ENCODE results near the gene PITPNC1. TPM values are rescaled to one million over a fixed set of nuclear protein-coding genes. Genes with fewer than 3 reads are reported as not detected.

The PITPNC1 gene
- total and polyA plus RNA-seq, 11 donors = 7.0 to 20.8 (median 11.3) TPM

- no peaks in the 10 kb centered on the region for H3K9me3 ChIP-seq
- no peak for TF ChIP-seq POLR2A (IDR thresholded peaks at IDR 0.05)
- no peak for TF ChIP-seq CTCF (IDR thresholded peaks at IDR 0.05)
- no peak overlapping the region for H3K4me3 ChIP-seq
- ATAC-seq (no peak), DNase-seq (no peak)
- WGBS, 4 donors = 96 to 98% (median 97%) methylated on average over 3 of the region's 3 CpGs
- no peaks in the 10 kb centered on the region for H3K27me3 ChIP-seq
- peaks cover 2 to 100% (median 97%) of the 10 kb centered on the region in 9 donors for H3K36me3 ChIP-seq
- peaks cover 0 to 8% (median 0%) of the 10 kb centered on the region in 12 donors for H3K4me1 ChIP-seq
- intact Hi-C loops (cut with DNase I) = no loop called here
- H3K27ac ChIP-seq = no peak overlapping the region
Observed at GRCh38 chr17:67347826-67348225, 29.3 kb upstream of the PITPNC1 start.

GRCh38 chr17:67349420-67349819 lies 27.7 kb upstream of the PITPNC1 start:
- intact Hi-C loops (cut with DNase I) = no loop called here
- Histone ChIP-seq H3K9me3 (no peaks in the 10 kb centered on the region), H3K4me1 (peaks cover 0 to 24% (median 0%) of the 10 kb centered on the region in 12 donors), H3K4me3 (no peak overlapping the region), H3K36me3 (peaks cover 0 to 100% (median 97%) of the 10 kb centered on the region in 9 donors), H3K27ac (no peak overlapping the region), H3K27me3 (no peaks in the 10 kb centered on the region)
- DNase-seq = no peak
- TF ChIP-seq POLR2A (IDR thresholded peaks at IDR 0.05) (no peak), CTCF (IDR thresholded peaks at IDR 0.05) (no peak)
- no peak for ATAC-seq
- 95 to 99% (median 98%) methylated on average over 1 of the region's 1 CpG for WGBS, 4 donors

GRCh38 chr17:67353161-67353560 lies 23.9 kb upstream of the PITPNC1 start:
- peaks cover 0 to 42% (median under 1%) of the 10 kb centered on the region in 12 donors for H3K4me1 ChIP-seq
- TF ChIP-seq CTCF (IDR thresholded peaks at IDR 0.05) (no peak), POLR2A (IDR thresholded peaks at IDR 0.05) (no peak)
- H3K9me3 ChIP-seq = no peaks in the 10 kb centered on the region
- intact Hi-C loops (cut with DNase I) = no loop called here
- H3K36me3 ChIP-seq = peaks cover 0 to 98% (median 92%) of the 10 kb centered on the region in 9 donors
- 76 to 85% (median 84%) methylated on average over 9 to 10 of the region's 10 CpGs for WGBS, 4 donors
- H3K4me3 ChIP-seq = no peak overlapping the region
- no peaks in the 10 kb centered on the region for H3K27me3 ChIP-seq
- H3K27ac ChIP-seq = peak overlapping the region in 1 of 12 donors; percentile 29
- ATAC-seq = no peak
- no peak for DNase-seq

GRCh38 chr17:67353929-67354574 lies 23.0 kb upstream of the PITPNC1 start:
- Histone ChIP-seq H3K9me3 (no peaks in the 10 kb centered on the region), H3K36me3 (peaks cover 0 to 93% (median 83%) of the 10 kb centered on the region in 9 donors), H3K27me3 (no peaks in the 10 kb centered on the region), H3K27ac (peak overlapping the region in 1 of 12 donors; percentile 29), H3K4me3 (no peak overlapping the region), H3K4me1 (peaks cover 0 to 51% (median 8%) of the 10 kb centered on the region in 12 donors)
- WGBS, 4 donors = 84 to 88% (median 87%) methylated on average over 8 of the region's 8 CpGs
- no peak for TF ChIP-seq CTCF (IDR thresholded peaks at IDR 0.05)
- TF ChIP-seq POLR2A (IDR thresholded peaks at IDR 0.05) = no peak
- DNase-seq = no peak
- ATAC-seq = peak in 1 of 4 donors; percentile 34
- intact Hi-C loops (cut with DNase I) = no loop called here
